ENCODE measurements around the gene COL16A1. TPM values are rescaled to one million over a fixed set of nuclear protein-coding genes. Genes with fewer than 3 reads are reported as not detected.
A peak's percentile ranks its signal among the peaks of the same experiment; 100 is the strongest.

Gene COL16A1
- total RNA-seq, 2 donors from 2014 or later = 0.73 to 1.6 TPM

GRCh38 chr1:31726715-31727114 is 22.9 kb upstream of the COL16A1 start:
- DNase-seq (ENCODE audit: low spot score) (no peak), ATAC-seq (no peak)
- H3K27me3 Mint-ChIP-seq = peaks cover 2 to 11% of the 10 kb centered on the region in 2 donors
- no peak overlapping the region for H3K4me3 Mint-ChIP-seq
- no peaks in the 10 kb centered on the region for H3K9me3 Mint-ChIP-seq
- no peak overlapping the region for H3K27ac Mint-ChIP-seq
- no peaks in the 10 kb centered on the region for H3K36me3 Mint-ChIP-seq
- no peaks in the 10 kb centered on the region for H3K4me1 Mint-ChIP-seq (ENCODE audit: low read depth in 2 of 2)

GRCh38 chr1:31725777-31726535 is 22.1 kb upstream of the COL16A1 start:
- Mint-ChIP-seq H3K27me3 (peaks cover 4 to 13% of the 10 kb centered on the region in 2 donors), H3K4me1 (ENCODE audit: low read depth in 2 of 2) (no peaks in the 10 kb centered on the region), H3K36me3 (no peaks in the 10 kb centered on the region), H3K27ac (no peak overlapping the region), H3K9me3 (no peaks in the 10 kb centered on the region), H3K4me3 (no peak overlapping the region)
- no peak for ATAC-seq
- no peak for DNase-seq (ENCODE audit: low spot score)

GRCh38 chr1:31725134-31725533 is 21.3 kb upstream of the COL16A1 start:
- peaks cover 4 to 13% of the 10 kb centered on the region in 2 donors for H3K27me3 Mint-ChIP-seq
- no peaks in the 10 kb centered on the region for H3K36me3 Mint-ChIP-seq
- no peak overlapping the region for H3K4me3 Mint-ChIP-seq
- ATAC-seq = no peak
- no peaks in the 10 kb centered on the region for H3K4me1 Mint-ChIP-seq (ENCODE audit: low read depth in 2 of 2)
- no peaks in the 10 kb centered on the region for H3K9me3 Mint-ChIP-seq
- DNase-seq (ENCODE audit: low spot score) = no peak
- H3K27ac Mint-ChIP-seq = no peak overlapping the region

- ATAC-seq = no peak
- Mint-ChIP-seq H3K4me1 (ENCODE audit: low read depth in 2 of 2) (no peaks in the 10 kb centered on the region), H3K27me3 (peaks cover 5 to 13% of the 10 kb centered on the region in 2 donors), H3K27ac (no peak overlapping the region), H3K9me3 (no peaks in the 10 kb centered on the region), H3K36me3 (no peaks in the 10 kb centered on the region), H3K4me3 (no peak overlapping the region)
- no peak for DNase-seq (ENCODE audit: low spot score)
Measured at GRCh38 chr1:31723828-31724359, 20.1 kb upstream of the COL16A1 start.

- H3K27ac Mint-ChIP-seq = no peak overlapping the region
- H3K9me3 Mint-ChIP-seq = no peaks in the 10 kb centered on the region
- peaks cover 0 to 14% of the 10 kb centered on the region in 2 donors for H3K4me1 Mint-ChIP-seq (ENCODE audit: low read depth in 2 of 2)
- no peak overlapping the region for H3K4me3 Mint-ChIP-seq
- peaks cover 36 to 39% of the 10 kb centered on the region in 2 donors for H3K27me3 Mint-ChIP-seq
- no peak for DNase-seq (ENCODE audit: low spot score)
- H3K36me3 Mint-ChIP-seq = no peaks in the 10 kb centered on the region
- ATAC-seq = no peak
Measured at GRCh38 chr1:31718327-31718897, 14.6 kb upstream of the COL16A1 start.

GRCh38 chr1:31717341-31717740 is 13.5 kb upstream of the COL16A1 start:
- ATAC-seq = no peak
- no peak for DNase-seq (ENCODE audit: low spot score)
- Mint-ChIP-seq H3K4me3 (no peak overlapping the region), H3K36me3 (no peaks in the 10 kb centered on the region), H3K27ac (no peak overlapping the region), H3K4me1 (ENCODE audit: low read depth in 2 of 2) (peaks cover 0 to 23% of the 10 kb centered on the region in 2 donors), H3K27me3 (peaks cover 37 to 39% of the 10 kb centered on the region in 2 donors), H3K9me3 (no peaks in the 10 kb centered on the region)

GRCh38 chr1:31715873-31716220 is 12.0 kb upstream of the COL16A1 start:
- H3K4me3 Mint-ChIP-seq = peak overlapping the region; percentile 19

GRCh38 chr1:31715087-31715872 is 11.5 kb upstream of the COL16A1 start:
- H3K27ac Mint-ChIP-seq = no peak overlapping the region
- no peaks in the 10 kb centered on the region for H3K9me3 Mint-ChIP-seq
- peaks cover 0 to 27% of the 10 kb centered on the region in 2 donors for H3K4me1 Mint-ChIP-seq (ENCODE audit: low read depth in 2 of 2)
- H3K4me3 Mint-ChIP-seq = peak overlapping the region; percentile 75
- peaks cover 34 to 35% of the 10 kb centered on the region in 2 donors for H3K27me3 Mint-ChIP-seq
- no peaks in the 10 kb centered on the region for H3K36me3 Mint-ChIP-seq
- DNase-seq (ENCODE audit: low spot score) (peak; percentile 81), ATAC-seq (peak; percentile 80 to 92)

More at GRCh38 chr1:31715873-31716220, 12.0 kb upstream of the COL16A1 start:
- Mint-ChIP-seq H3K27me3 (peaks cover 34 to 35% of the 10 kb centered on the region in 2 donors), H3K4me1 (ENCODE audit: low read depth in 2 of 2) (peaks cover 0 to 27% of the 10 kb centered on the region in 2 donors), H3K27ac (no peak overlapping the region), H3K9me3 (no peaks in the 10 kb centered on the region), H3K36me3 (no peaks in the 10 kb centered on the region)
- no peak for DNase-seq (ENCODE audit: low spot score)
- no peak for ATAC-seq

- DNase-seq (ENCODE audit: low spot score) = no peak
- Mint-ChIP-seq H3K36me3 (no peaks in the 10 kb centered on the region), H3K27ac (no peak overlapping the region), H3K4me1 (ENCODE audit: low read depth in 2 of 2) (peaks cover 0 to 27% of the 10 kb centered on the region in 2 donors), H3K27me3 (peaks cover 34 to 35% of the 10 kb centered on the region in 2 donors), H3K4me3 (peak overlapping the region; percentile 55), H3K9me3 (no peaks in the 10 kb centered on the region)
- peak; percentile 4 to 12 for ATAC-seq
Measured at GRCh38 chr1:31714442-31715086, 10.7 kb upstream of the COL16A1 start.

- H3K9me3 Mint-ChIP-seq = no peaks in the 10 kb centered on the region
- H3K27ac Mint-ChIP-seq = peak overlapping the region in 1 of 2 donors; percentile 30
- H3K4me1 Mint-ChIP-seq (ENCODE audit: low read depth in 2 of 2) = peaks cover 16 to 39% of the 10 kb centered on the region in 2 donors
- H3K4me3 Mint-ChIP-seq = no peak overlapping the region
- DNase-seq (ENCODE audit: low spot score) (no peak), ATAC-seq (no peak)
- peaks cover 30 to 36% of the 10 kb centered on the region in 2 donors for H3K27me3 Mint-ChIP-seq
- H3K36me3 Mint-ChIP-seq = no peaks in the 10 kb centered on the region
Measured at GRCh38 chr1:31712630-31713029, 8.8 kb upstream of the COL16A1 start.

GRCh38 chr1:31712068-31712467 is 8.3 kb upstream of the COL16A1 start:
- Mint-ChIP-seq H3K9me3 (no peaks in the 10 kb centered on the region), H3K4me3 (no peak overlapping the region), H3K4me1 (ENCODE audit: low read depth in 2 of 2) (peaks cover 22 to 45% of the 10 kb centered on the region in 2 donors), H3K36me3 (no peaks in the 10 kb centered on the region), H3K27me3 (peaks cover 26 to 30% of the 10 kb centered on the region in 2 donors), H3K27ac (peak overlapping the region in 1 of 2 donors; percentile 30)
- DNase-seq (ENCODE audit: low spot score) (no peak), ATAC-seq (no peak)

- DNase-seq (ENCODE audit: low spot score) (no peak), ATAC-seq (no peak)
- no peak overlapping the region for H3K4me3 Mint-ChIP-seq
- peaks cover 44 to 54% of the 10 kb centered on the region in 2 donors for H3K4me1 Mint-ChIP-seq (ENCODE audit: low read depth in 2 of 2)
- peaks cover 8 to 16% of the 10 kb centered on the region in 2 donors for H3K27me3 Mint-ChIP-seq
- H3K9me3 Mint-ChIP-seq = no peaks in the 10 kb centered on the region
- no peak overlapping the region for H3K27ac Mint-ChIP-seq
- H3K36me3 Mint-ChIP-seq = no peaks in the 10 kb centered on the region
Measured at GRCh38 chr1:31708324-31708723, 4.5 kb upstream of the COL16A1 start.

- ATAC-seq = peak in 1 of 2 donors; percentile 66
- no peaks in the 10 kb centered on the region for H3K9me3 Mint-ChIP-seq
- H3K27me3 Mint-ChIP-seq = peaks cover 8 to 16% of the 10 kb centered on the region in 2 donors
- peak overlapping the region in 1 of 2 donors; percentile 22 for H3K27ac Mint-ChIP-seq
- no peaks in the 10 kb centered on the region for H3K36me3 Mint-ChIP-seq
- peak overlapping the region; percentile 63 for H3K4me3 Mint-ChIP-seq
- H3K4me1 Mint-ChIP-seq (ENCODE audit: low read depth in 2 of 2) = peaks cover 44 to 50% of the 10 kb centered on the region in 2 donors
- DNase-seq (ENCODE audit: low spot score) = peak; percentile 82
Measured at GRCh38 chr1:31707711-31708110, 3.9 kb upstream of the COL16A1 start.
